GM19328 (cell line): ENCODE measurements around the gene ZNF425.
"Not testable (repeated sequence)": the region's sequence is repeated elsewhere in the genome, so short reads cannot be mapped to it uniquely, and the experiment has no call there.

Experiments
- ATAC-seq: cut with Tn5 transposase; IDR thresholded peaks from one replicate; pipeline ENCODE4 v1.9.1; 2021; ENCODE audit warnings: mild to moderate bottlenecking, moderate library complexity; ENCODE audit not compliant: unreplicated experiment

Gene ZNF425

DNA sequence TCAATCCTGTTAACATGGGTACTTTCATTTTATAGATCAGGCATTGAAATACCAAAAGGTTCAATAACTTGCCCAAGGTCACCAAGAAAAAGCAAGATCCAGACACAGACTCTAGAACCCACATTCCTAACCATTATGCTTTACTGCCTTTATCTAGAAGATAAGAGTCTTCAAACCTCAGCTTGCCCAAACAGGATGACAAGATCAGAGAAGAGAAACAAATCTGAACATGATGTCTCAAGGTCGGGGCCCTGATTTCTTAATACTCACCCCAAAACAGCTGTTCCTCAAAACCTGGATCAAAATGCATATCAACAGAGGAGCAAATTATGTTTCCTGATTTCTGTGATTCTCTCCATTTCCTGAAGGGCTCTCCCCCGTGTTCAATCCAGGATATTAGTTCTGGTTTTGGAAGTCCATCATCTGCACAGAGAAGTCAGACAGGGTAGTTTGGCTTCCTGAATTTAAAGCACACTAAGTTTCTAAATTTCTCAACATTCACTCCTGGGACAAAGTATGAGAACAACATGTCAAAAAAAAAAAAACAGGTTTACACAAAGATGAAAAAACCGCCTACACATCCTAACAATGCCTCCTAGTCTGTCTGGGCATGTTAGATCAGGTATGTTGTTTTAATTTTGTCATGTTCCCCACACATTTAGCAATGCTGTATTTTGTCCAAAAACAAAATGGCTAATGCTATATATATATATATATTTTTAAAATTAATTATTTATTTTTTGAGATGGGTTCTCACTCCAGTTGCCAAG is 51.8 kb downstream of the ZNF425 start:
- no peak for ATAC-seq

DNA sequence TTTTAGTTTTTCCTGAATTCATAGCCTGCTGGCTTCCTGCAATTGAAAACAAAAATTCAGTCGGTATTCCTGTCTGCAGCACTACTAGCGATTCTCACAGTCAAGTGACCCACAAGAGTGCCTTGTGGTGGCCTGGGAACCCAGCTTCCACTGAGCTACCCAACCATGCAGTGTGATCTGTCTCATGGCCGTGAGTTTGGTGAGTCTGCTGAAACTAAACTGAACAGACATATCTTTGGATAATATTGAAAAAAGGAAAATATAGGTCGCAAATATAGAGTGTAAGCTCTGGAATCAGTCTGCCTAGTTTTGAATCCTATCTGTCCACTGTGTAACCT is 53.7 kb downstream of the ZNF425 start:
- ATAC-seq = no peak

DNA sequence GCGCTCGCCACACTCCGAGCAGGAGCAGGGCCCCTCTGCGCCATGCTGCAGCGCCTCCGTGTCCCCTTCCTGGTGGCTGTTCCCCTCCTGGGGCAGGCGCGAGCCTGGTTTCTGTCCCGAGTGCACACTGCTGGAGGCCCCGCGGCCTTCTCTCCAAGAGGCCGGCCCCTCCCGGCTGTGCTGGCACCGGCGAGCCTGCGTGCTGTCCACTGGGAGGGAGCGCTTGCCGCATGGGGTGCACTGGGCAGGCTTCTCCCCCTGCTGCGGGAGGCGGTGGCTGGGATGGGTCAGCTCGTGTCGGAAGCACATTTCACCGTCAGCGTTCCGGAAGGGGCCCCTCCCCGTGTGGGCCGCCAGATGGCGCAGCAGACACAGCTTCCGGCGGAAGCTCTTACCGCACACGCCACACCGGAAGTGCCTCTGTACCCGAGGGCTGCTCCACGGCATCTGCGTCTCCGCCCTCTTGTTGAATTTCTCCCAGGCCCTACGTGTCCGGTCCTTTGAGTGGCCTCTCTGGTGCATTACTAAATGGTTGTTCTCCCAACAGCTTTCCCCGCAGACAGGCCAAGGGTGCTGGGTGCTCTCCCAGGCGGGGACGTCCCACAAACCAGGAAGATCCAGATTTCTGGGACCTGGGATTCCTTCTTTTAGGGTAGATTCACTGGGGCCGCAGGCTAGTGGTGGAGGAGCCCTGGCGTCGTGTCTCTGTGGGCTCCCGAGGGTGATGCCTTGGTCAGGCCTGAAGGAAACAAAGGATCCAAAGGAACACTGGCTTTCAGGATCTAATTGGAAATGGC is 54.3 kb downstream of the ZNF425 start:
- no peak for ATAC-seq

DNA sequence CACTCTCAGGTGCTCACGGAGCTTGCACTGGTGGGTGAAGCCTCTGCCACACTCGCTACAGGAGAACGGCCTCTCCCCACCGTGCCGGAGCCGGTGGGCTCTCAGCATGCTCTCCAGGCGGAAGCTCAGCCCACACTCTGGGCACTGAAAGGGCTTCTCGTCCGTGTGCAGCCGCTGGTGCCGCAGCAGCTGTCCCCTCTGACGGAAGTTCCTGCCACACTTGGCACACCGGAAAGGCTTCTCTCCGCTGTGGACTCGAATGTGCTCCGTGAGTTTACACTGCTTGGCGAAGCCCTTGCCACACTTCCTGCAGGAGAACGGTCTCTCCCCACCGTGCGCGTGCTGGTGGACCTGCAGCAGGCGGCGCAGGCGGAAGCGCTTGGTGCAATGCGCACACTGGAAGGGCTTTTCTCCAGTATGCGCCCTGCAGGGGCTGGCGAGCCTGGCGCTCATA is 54.9 kb downstream of the ZNF425 start:
- ATAC-seq = no peak

DNA sequence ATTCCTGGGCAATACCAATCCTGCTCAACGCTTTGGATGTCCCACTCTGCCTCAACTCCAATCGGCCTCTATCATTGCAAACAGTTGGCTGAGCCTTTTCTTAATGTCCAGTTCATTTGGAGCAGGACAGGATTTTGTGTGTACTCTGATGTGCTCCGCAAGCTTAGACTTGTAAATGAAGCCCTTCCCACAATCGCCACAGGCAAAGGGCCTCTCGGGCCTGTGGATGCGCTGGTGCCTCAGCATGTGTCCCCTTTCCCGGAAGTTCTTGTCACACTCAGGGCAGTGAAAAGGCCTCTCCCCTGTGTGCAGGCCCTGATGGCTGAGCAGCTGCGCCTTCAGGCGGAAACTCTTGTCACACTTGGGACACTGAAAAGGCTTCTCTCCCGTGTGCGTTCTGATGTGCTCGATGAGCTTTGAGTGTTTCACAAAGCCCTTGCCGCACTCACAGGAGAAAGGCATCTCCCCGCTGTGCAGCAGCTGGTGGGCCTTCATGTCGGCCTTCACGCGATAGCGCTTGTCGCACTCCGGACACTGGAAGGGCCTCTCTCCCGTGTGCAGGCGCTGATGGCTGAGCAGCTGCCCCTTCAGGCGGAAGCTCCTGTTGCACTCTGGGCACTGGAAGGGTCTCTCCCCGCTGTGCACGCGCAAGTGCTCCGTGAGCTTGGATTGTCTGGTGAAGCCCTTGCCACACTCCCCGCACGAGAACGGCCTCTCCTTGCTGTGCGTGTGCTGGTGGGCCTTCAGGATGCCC is 55.6 kb downstream of the ZNF425 start:
- no peak for ATAC-seq

DNA sequence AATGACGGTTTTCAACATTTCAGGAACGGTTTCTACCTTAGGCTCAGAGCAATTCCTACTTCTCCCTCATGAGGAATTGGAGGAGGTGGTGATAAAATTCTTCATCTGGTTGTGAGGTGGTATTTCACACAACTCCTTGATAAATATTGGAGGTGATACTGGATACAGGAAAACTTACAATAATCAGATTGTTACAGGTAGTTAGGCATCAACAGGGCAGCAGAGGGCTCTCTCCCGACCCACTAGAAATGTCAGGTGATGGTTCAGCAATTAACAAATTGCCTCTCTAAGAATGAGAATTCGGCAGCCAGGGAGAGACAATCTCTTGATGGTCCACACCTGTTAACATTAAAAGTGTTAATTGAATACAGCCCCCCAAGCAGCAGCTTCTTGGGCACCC is 58.3 kb downstream of the ZNF425 start:
- no peak for ATAC-seq

DNA sequence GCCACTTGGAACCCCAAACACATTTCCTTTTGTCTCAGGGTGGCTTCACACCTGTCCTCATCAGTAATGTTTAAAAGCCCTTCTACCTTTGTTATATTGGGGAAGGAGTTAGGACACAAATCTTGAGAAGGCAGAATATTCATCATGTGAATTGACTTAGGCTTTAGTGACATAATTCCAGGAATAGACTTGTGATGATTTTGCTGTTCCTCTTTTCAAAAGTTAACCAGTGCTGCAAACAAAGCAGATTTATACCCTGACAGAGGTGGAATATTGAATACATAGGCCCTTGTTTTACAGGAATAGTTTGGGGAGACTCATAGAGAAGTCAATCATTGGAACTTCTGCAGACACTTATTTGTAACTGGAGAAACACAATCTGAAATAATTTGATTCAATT is 62.6 kb downstream of the ZNF425 start:
- ATAC-seq = no peak

DNA sequence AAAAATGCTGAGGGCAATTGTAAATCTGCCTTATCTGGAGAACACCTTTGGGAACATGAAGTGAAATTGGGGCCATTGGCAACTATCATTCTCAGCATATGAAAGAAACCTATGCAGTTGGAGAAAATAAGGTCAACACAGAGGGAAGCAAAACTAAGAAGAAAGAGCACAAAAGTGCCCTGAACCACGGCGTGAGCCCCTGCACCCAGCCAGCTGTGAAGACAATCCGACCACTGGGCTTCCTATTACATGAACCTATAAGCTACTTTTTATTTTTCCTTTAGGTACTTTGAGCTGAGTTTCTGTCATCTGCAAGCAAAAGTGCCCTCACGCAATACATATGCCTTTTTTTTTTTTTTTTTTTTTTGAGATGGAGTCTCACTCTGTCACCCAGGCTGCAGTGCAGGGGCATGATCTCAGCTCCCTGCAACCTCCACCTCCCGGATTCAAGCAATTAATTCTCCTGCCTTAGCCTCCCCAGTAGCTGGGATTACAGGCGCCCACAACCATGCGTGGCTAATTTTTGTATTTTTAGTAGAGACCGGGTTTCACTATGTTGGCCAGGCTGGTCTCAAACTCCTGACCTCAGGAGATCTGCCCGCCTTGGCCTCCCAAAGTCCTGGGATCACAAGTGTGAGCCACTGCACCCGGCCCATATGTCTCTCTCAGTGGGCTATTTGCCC is 63.8 kb downstream of the ZNF425 start:
- ATAC-seq = not testable (repeated sequence)

DNA sequence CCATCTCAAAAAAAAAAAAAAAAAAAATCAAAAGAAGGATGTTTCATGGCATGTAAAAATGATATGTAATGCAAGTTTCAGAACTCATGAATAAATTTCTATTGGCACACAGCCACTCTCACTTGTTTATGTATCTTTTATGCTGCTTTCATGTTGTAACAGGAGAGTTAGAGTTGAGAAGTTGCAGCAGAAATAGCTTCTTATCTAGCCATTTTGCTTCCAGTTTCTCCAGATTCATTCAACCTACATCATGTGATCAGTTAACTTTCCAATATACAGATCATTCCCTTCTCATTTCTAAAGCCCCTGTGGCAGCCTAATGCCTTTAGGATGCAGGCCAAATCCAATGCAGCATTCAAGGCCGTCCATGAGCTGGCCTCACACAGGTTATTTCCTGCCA is 66.0 kb downstream of the ZNF425 start:
- no peak for ATAC-seq

DNA sequence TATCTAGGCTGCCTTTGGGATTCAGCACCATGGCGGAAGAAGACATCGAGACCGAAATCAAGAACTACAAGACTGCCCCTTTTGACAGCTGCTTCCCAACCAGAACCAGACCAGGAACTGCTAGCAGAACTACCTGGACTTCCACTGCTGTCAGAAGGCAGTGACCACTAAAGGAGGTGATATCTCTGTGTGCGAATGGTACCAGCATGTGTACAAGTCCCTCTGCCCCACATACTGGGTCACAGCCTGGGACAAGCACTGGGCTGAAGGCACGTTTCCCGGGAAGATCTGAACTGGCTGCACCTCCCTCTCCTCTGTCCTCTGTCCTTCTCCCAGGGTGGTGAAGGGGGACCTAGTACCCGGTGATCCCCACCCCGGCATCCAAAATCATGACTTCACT is 72.2 kb downstream of the ZNF425 start:
- ATAC-seq = no peak

DNA sequence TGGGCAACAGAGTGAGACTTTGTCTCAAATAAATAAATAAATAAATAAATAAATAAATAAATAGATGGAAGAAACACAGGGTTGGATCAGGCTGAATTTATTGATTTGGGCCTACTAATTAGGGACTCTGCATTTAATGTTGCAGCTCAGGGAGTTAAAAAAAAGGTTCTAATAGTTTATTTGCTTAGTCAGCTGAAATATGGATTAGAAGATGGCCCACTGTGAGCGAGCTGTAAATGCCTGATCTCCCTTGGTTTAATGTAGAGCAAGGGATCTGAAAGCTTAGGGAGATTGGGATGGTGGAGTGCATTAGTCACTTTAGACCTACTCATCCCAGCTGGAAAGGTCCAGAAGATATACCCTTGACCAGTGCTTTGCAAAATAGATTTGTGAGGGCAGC is 72.7 kb downstream of the ZNF425 start:
- no peak for ATAC-seq
